Measurements from ENCODE around the gene NFASC. TPM values are rescaled to one million over a fixed set of nuclear protein-coding genes. Genes with fewer than 3 reads are reported as not detected.

NFASC gene
- total RNA-seq, 2 experiments from 2014 or later, result not detected

DNA sequence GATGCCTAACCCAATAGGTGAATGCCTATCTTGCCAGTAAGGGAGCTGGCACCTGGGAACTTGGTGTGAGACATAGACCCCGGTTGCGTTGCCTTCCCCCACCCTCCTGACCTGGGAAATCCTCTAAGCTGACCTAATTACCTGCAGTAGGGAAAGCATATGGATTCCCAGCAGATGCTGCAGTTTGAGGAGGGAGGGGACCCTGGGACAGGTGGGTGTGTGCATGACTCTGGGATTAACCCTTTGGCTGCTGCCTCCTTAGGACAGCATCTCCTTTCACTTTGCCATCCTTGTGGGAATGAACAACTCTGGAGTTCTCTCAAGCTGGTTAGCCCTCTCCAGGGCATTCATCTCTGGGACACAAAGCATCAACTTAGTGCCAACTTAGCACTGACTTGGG is 16.4 kb upstream of the NFASC start:
- H3K9me3 Mint-ChIP-seq, result no peaks in the 10 kb centered on the region
- TF ChIP-seq, protein P1, sequence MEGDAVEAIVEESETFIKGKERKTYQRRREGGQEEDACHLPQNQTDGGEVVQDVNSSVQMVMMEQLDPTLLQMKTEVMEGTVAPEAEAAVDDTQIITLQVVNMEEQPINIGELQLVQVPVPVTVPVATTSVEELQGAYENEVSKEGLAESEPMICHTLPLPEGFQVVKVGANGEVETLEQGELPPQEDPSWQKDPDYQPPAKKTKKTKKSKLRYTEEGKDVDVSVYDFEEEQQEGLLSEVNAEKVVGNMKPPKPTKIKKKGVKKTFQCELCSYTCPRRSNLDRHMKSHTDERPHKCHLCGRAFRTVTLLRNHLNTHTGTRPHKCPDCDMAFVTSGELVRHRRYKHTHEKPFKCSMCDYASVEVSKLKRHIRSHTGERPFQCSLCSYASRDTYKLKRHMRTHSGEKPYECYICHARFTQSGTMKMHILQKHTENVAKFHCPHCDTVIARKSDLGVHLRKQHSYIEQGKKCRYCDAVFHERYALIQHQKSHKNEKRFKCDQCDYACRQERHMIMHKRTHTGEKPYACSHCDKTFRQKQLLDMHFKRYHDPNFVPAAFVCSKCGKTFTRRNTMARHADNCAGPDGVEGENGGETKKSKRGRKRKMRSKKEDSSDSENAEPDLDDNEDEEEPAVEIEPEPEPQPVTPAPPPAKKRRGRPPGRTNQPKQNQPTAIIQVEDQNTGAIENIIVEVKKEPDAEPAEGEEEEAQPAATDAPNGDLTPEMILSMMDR (IDR thresholded peaks at IDR 0.05), result no peak
- ATAC-seq (ENCODE audit: poor library complexity) (no peak), DNase-seq (no peak)
- Histone ChIP-seq H3K4me3 (ENCODE audit: low read length) (no peak overlapping the region), H3K4me1 (ENCODE audit: insufficient read depth, low read length) (no peaks in the 10 kb centered on the region), H3K9me3 (ENCODE audit: control insufficient read depth in 1 of 2, insufficient read depth in 1 of 2, low read length in 2 of 2) (no peaks in the 10 kb centered on the region), H3K36me3 (ENCODE audit: insufficient read depth, low read length) (no peaks in the 10 kb centered on the region), H3K27ac (ENCODE audit: low read depth in 1 of 2, low read length in 2 of 2) (no peak overlapping the region), H3K27me3 (ENCODE audit: control insufficient read depth in 1 of 2, insufficient read depth in 2 of 2, low read length in 2 of 2) (peaks cover 13 to 16% of the 10 kb centered on the region in 2 experiments)
- no peak overlapping the region for H3K27ac Mint-ChIP-seq
- ChIA-PET POLR2A (no interaction called here), CTCF (no interaction called here)
- peaks cover 34% of the 10 kb centered on the region for H3K27me3 Mint-ChIP-seq
- H3K36me3 Mint-ChIP-seq (ENCODE audit: low read depth), result no peaks in the 10 kb centered on the region
- no peak overlapping the region for H3K4me3 Mint-ChIP-seq
- intact Hi-C loops (cut with DNase I, micrococcal nuclease), result no loop called here
- no peaks in the 10 kb centered on the region for H3K4me1 Mint-ChIP-seq (ENCODE audit: low read depth)

DNA sequence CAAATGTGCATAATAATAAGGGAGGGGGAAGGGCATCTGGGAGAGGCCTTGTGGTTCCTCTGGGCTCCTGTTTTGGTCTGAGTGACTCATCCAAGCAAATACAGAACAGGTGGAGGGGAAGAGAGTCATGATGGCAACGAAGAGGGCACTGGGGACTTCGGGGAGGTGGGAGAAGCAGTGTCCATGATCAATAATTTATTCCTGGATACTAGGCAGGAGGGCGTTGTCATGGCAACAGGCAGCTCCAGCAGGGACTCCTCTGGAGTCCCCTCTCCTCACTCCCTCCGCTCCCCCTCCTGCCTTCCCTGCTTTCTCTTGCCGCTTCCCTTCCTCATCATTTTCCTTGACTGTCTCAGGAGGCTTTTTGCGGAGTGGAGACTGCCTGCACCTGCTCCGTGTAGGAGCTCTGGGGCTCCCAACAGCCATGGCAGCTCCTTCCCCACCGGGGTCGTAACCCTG is 12.3 kb upstream of the NFASC start:
- Mint-ChIP-seq H3K4me3 (no peak overlapping the region), H3K9me3 (no peaks in the 10 kb centered on the region), H3K27me3 (peaks cover 51% of the 10 kb centered on the region), H3K27ac (no peak overlapping the region), H3K4me1 (ENCODE audit: low read depth) (no peaks in the 10 kb centered on the region), H3K36me3 (ENCODE audit: low read depth) (no peaks in the 10 kb centered on the region)
- ChIA-PET CTCF (no interaction called here), POLR2A (no interaction called here)
- intact Hi-C loops (cut with DNase I, micrococcal nuclease), result no loop called here
- no peak for ATAC-seq (ENCODE audit: poor library complexity)
- Histone ChIP-seq H3K4me1 (ENCODE audit: insufficient read depth, low read length) (no peaks in the 10 kb centered on the region), H3K27me3 (ENCODE audit: control insufficient read depth in 1 of 2, insufficient read depth in 2 of 2, low read length in 2 of 2) (peaks cover 17 to 21% of the 10 kb centered on the region in 2 experiments), H3K36me3 (ENCODE audit: insufficient read depth, low read length) (no peaks in the 10 kb centered on the region), H3K27ac (ENCODE audit: low read depth in 1 of 2, low read length in 2 of 2) (no peak overlapping the region), H3K4me3 (ENCODE audit: low read length) (no peak overlapping the region), H3K9me3 (ENCODE audit: control insufficient read depth in 1 of 2, insufficient read depth in 1 of 2, low read length in 2 of 2) (no peaks in the 10 kb centered on the region)
- no peak for DNase-seq
- TF ChIP-seq, protein P1 (IDR thresholded peaks at IDR 0.05), result no peak

DNA sequence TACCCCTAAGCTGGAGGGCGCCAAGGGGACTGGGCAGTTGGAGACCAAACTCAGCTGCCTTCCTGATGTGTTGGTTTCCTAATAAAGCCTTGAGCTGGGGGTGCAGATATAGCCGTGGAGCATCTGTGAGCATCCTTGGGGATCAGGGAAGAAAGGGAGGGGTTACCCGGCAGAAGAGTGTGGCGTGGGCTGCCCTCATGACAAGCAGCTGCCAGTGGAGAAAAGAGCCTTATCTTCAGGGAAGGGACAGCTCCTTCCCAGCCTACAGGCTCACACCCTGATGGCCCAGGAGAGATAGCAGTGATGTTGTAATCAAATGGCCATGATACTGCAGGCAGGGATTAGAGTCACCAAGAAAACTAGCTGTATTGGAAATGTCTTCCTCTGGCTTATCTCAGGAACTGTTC is 10.8 kb upstream of the NFASC start:
- intact Hi-C loops (cut with DNase I, micrococcal nuclease), result no loop called here
- DNase-seq (no peak), ATAC-seq (ENCODE audit: poor library complexity) (no peak)
- POLR2A ChIA-PET, result no interaction called here
- Mint-ChIP-seq H3K4me1 (ENCODE audit: low read depth) (no peaks in the 10 kb centered on the region), H3K4me3 (no peak overlapping the region), H3K27ac (no peak overlapping the region), H3K9me3 (no peaks in the 10 kb centered on the region), H3K36me3 (ENCODE audit: low read depth) (no peaks in the 10 kb centered on the region), H3K27me3 (peaks cover 59% of the 10 kb centered on the region)
- Histone ChIP-seq H3K36me3 (ENCODE audit: insufficient read depth, low read length) (no peaks in the 10 kb centered on the region), H3K27me3 (ENCODE audit: control insufficient read depth in 1 of 2, insufficient read depth in 2 of 2, low read length in 2 of 2) (peaks cover 12 to 14% of the 10 kb centered on the region in 2 experiments), H3K9me3 (ENCODE audit: control insufficient read depth in 1 of 2, insufficient read depth in 1 of 2, low read length in 2 of 2) (no peaks in the 10 kb centered on the region), H3K27ac (ENCODE audit: low read depth in 1 of 2, low read length in 2 of 2) (no peak overlapping the region), H3K4me3 (ENCODE audit: low read length) (no peak overlapping the region), H3K4me1 (ENCODE audit: insufficient read depth, low read length) (no peaks in the 10 kb centered on the region)
- TF ChIP-seq, protein P1 (IDR thresholded peaks at IDR 0.05), result no peak
- CTCF ChIA-PET, result no interaction called here
